ENCODE results near the gene GRB10. TPM values are rescaled to one million over a fixed set of nuclear protein-coding genes. Genes with fewer than 3 reads are reported as not detected.
A peak's percentile ranks its signal among the peaks of the same experiment; 100 is the strongest.

Gene GRB10
- total RNA-seq, 1 experiment from 2014 or later, result 47.9 TPM

- peaks cover 44% of the 10 kb centered on the region for H3K79me2 ChIP-seq (ENCODE audit: low read depth)
- intact Hi-C loops (cut with micrococcal nuclease; ENCODE audit: unreplicated experiment), result no loop called here
- POLR2A ChIA-PET (ENCODE audit: unreplicated experiment), result no interaction called here
- DNase-seq, result no peak
- H3K4me2 ChIP-seq, result 0 out of 2 replicates have a peak overlapping the region, but pooled peaks have one; percentile 47
- no peak overlapping the region for H2AFZ ChIP-seq
- H3K9me3 ChIP-seq (ENCODE audit: insufficient read depth, low read depth), result no peaks in the 10 kb centered on the region
- no peak overlapping the region for H3K4me3 ChIP-seq
- peaks cover 42% of the 10 kb centered on the region for H4K20me1 ChIP-seq (ENCODE audit: insufficient read depth)
- H3K27me3 ChIP-seq (ENCODE audit: insufficient read depth, low read depth), result no peaks in the 10 kb centered on the region
- H3K27ac ChIP-seq, result peak overlapping the region; percentile 60
- no peak for TF ChIP-seq CTCF (conservative IDR thresholded peaks at IDR 0.05)
- no peak for TF ChIP-seq EZH2 (IDR thresholded peaks at IDR 0.05; ENCODE audit: low read depth)
- no peaks in the 10 kb centered on the region for H3K9me2 ChIP-seq (ENCODE audit: insufficient read depth)
- no TSS peak for BruUV-seq (replicated peaks)
- CTCF ChIA-PET, result no interaction called here
- 0 out of 2 replicates have a peak, but pooled peaks cover 9% of the 10 kb centered on the region for H3K36me3 ChIP-seq (ENCODE audit: low read depth)
- H3F3A ChIP-seq (ENCODE audit: insufficient read depth, low read depth), result peaks cover 24% of the 10 kb centered on the region
- H3K4me1 ChIP-seq (replicated peaks; ENCODE audit: insufficient read depth), result peaks cover 48% of the 10 kb centered on the region
Measured at GRCh38 chr7:50707236-50708006, 75.3 kb downstream of the GRB10 start.

- intact Hi-C loops (cut with micrococcal nuclease; ENCODE audit: unreplicated experiment), result no loop called here
- Histone ChIP-seq H3K4me2 (peak overlapping the region; percentile 47), H3K4me1 (replicated peaks; ENCODE audit: insufficient read depth) (peaks cover 42% of the 10 kb centered on the region)
Measured at GRCh38 chr7:50706469-50706937, 76.2 kb downstream of the GRB10 start.

GRCh38 chr7:50704844-50705243, 77.9 kb downstream of the GRB10 start:
- intact Hi-C loops (cut with micrococcal nuclease; ENCODE audit: unreplicated experiment), result no loop called here
- Histone ChIP-seq H4K20me1 (ENCODE audit: insufficient read depth) (peaks cover 42% of the 10 kb centered on the region), H3F3A (ENCODE audit: insufficient read depth, low read depth) (peaks cover 24% of the 10 kb centered on the region), H2AFZ (no peak overlapping the region), H3K4me1 (replicated peaks; ENCODE audit: insufficient read depth) (peaks cover 39% of the 10 kb centered on the region), H3K27me3 (ENCODE audit: insufficient read depth, low read depth) (no peaks in the 10 kb centered on the region), H3K36me3 (ENCODE audit: low read depth) (peaks cover 17% of the 10 kb centered on the region; the same call in 1 of the 2 replicates), H3K79me2 (ENCODE audit: low read depth) (peaks cover 31% of the 10 kb centered on the region), H3K27ac (no peak overlapping the region), H3K9me3 (ENCODE audit: insufficient read depth, low read depth) (no peaks in the 10 kb centered on the region), H3K9me2 (ENCODE audit: insufficient read depth) (no peaks in the 10 kb centered on the region), H3K4me2 (no peak overlapping the region), H3K4me3 (no peak overlapping the region)
- no peak for TF ChIP-seq CTCF (conservative IDR thresholded peaks at IDR 0.05)
- TF ChIP-seq EZH2 (IDR thresholded peaks at IDR 0.05; ENCODE audit: low read depth), result no peak
- ChIA-PET CTCF (interaction anchor here (0.6 kb wide), 2 partner anchors 60 to 454 kb away, joined by 4 to 7 read pairs; no protein-coding TSS in a partner anchor), POLR2A (ENCODE audit: unreplicated experiment) (no interaction called here)
- no peak for DNase-seq
- BruUV-seq (replicated peaks), result no TSS peak

More at GRCh38 chr7:50706469-50706937, 76.2 kb downstream of the GRB10 start:
- H3F3A ChIP-seq (ENCODE audit: insufficient read depth, low read depth), result peaks cover 24% of the 10 kb centered on the region
- H3K9me3 ChIP-seq (ENCODE audit: insufficient read depth, low read depth), result no peaks in the 10 kb centered on the region
- H3K27me3 ChIP-seq (ENCODE audit: insufficient read depth, low read depth), result no peaks in the 10 kb centered on the region
- H3K4me3 ChIP-seq, result no peak overlapping the region
- BruUV-seq (replicated peaks), result no TSS peak
- H4K20me1 ChIP-seq (ENCODE audit: insufficient read depth), result peaks cover 42% of the 10 kb centered on the region
- H2AFZ ChIP-seq, result no peak overlapping the region
- H3K27ac ChIP-seq, result peak overlapping the region; percentile 60
- H3K9me2 ChIP-seq (ENCODE audit: insufficient read depth), result no peaks in the 10 kb centered on the region
- CTCF ChIA-PET, result no interaction called here
- peaks cover 34% of the 10 kb centered on the region for H3K79me2 ChIP-seq (ENCODE audit: low read depth)
- H3K36me3 ChIP-seq (ENCODE audit: low read depth), result 0 out of 2 replicates have a peak, but pooled peaks cover 9% of the 10 kb centered on the region
- TF ChIP-seq CTCF (conservative IDR thresholded peaks at IDR 0.05) (no peak; the same call in 1 of the 2 replicates), EZH2 (IDR thresholded peaks at IDR 0.05; ENCODE audit: low read depth) (no peak)
- POLR2A ChIA-PET (ENCODE audit: unreplicated experiment), result no interaction called here
- peak; percentile 25 to 82 for DNase-seq
